HEK293 (cell line): Measurements from ENCODE around the gene PRR3.
A peak's percentile ranks its signal among the peaks of the same experiment; 100 is the strongest.

Source experiments
- CTCF ChIA-PET: fragments of 350-600 bp; formaldehyde crosslinking; extraction: SDS; loops from one replicate; lab custom pipeline; 2021; ENCODE audit warnings: antibody characterized with exemption; lab: Yijun Ruan, JAX
- POLR2A ChIA-PET: fragments of 300-600 bp; formaldehyde crosslinking; extraction: SDS; loops from one replicate; lab custom pipeline; 2020; ENCODE audit warnings: antibody characterized with exemption, inconsistent platforms; lab: Yijun Ruan, JAX
- H3K27ac ChIP-seq: fragments of 200-500 bp; sonication (Bioruptor generic); 2 replicates; pipeline ENCODE4 v1.5.1; 2014; ENCODE audit warnings: low read depth, low read length, control low read depth, inconsistent platforms; ENCODE audit errors: extremely low read depth
- H3K36me3 ChIP-seq, 2 experiments: fragments of 200-500 bp in 1 of 2; sonication (Bioruptor generic) in 1 of 2; 1 replicate in 1 of 2; 2 replicates in 1 of 2; pipeline ENCODE4 v1.5.1; 2014 to 2017; ENCODE audit warnings: inconsistent platforms in 2 of 2, low read length in 2 of 2; ENCODE audit not compliant: control insufficient read depth in 2 of 2, insufficient read depth in 1 of 2
- H3K4me1 ChIP-seq: fragments of 200-500 bp; sonication (Bioruptor generic); 2 replicates; pipeline ENCODE4 v1.5.1; 2014; ENCODE audit warnings: mild to moderate bottlenecking, low read length, inconsistent platforms; ENCODE audit not compliant: control insufficient read depth, insufficient read depth
- H3K4me3 ChIP-seq: 2 replicates; pipeline ENCODE4 v1.5.1; 2011; ENCODE audit warnings: low read depth, mild to moderate bottlenecking, control low read depth, low read length, moderate library complexity
- H3K9me3 ChIP-seq: fragments of 200-500 bp; sonication (Bioruptor generic); 2 replicates; pipeline ENCODE4 v1.5.1; 2014; ENCODE audit warnings: low read depth, low read length, inconsistent platforms; ENCODE audit not compliant: control insufficient read depth, insufficient read depth
- GLIS1 ChIP-seq: fragments of 450-650 bp; formaldehyde crosslinking; IDR thresholded peaks from 2 replicates; pipeline ENCODE4 v1.5.1; 2016; ENCODE audit warnings: missing biosample characterization, missing genetic modification characterization
- IKZF3 ChIP-seq: fragments of 450-650 bp; IDR thresholded peaks from 2 replicates; pipeline ENCODE4 v1.5.0; 2018; ENCODE audit warnings: missing biosample characterization, mild to moderate bottlenecking, missing genetic modification characterization, moderate library complexity
- KLF10 ChIP-seq: fragments of 450-650 bp; IDR thresholded peaks from 2 replicates; pipeline ENCODE4 v1.5.1; 2018; ENCODE audit warnings: missing biosample characterization, mild to moderate bottlenecking, missing genetic modification characterization
- TCF7L2 ChIP-seq: IDR thresholded peaks from 2 replicates; pipeline ENCODE4 v1.6.1; 2011; ENCODE audit warnings: low read depth, mild to moderate bottlenecking, inconsistent platforms, low read length, moderate library complexity, borderline replicate concordance
- ZBTB48 ChIP-seq: fragments of 450-650 bp; formaldehyde crosslinking; IDR thresholded peaks from 2 replicates; pipeline ENCODE4 v1.5.1; 2016; ENCODE audit warnings: missing biosample characterization, missing genetic modification characterization
- ZFP37 ChIP-seq: fragments of 450-650 bp; formaldehyde crosslinking; IDR thresholded peaks from 2 replicates; pipeline ENCODE4 v1.5.1; 2016; ENCODE audit warnings: missing biosample characterization, missing genetic modification characterization
- ZNF133 ChIP-seq: fragments of 450-650 bp; formaldehyde crosslinking; IDR thresholded peaks from 2 replicates; pipeline ENCODE4 v1.5.1; 2016; ENCODE audit warnings: missing biosample characterization, missing genetic modification characterization
- ZNF146 ChIP-seq: fragments of 450-650 bp; formaldehyde crosslinking; IDR thresholded peaks from 2 replicates; pipeline ENCODE4 v1.5.1; 2016; ENCODE audit warnings: missing biosample characterization, missing genetic modification characterization
- ZNF23 ChIP-seq: fragments of 450-650 bp; formaldehyde crosslinking; IDR thresholded peaks from 2 replicates; pipeline ENCODE4 v1.5.1; 2016; ENCODE audit warnings: missing biosample characterization, missing genetic modification characterization, borderline replicate concordance
- ZNF433 ChIP-seq: fragments of 450-650 bp; formaldehyde crosslinking; IDR thresholded peaks from 2 replicates; pipeline ENCODE4 v1.5.1; 2016; ENCODE audit warnings: missing biosample characterization, missing genetic modification characterization, low read depth
- ZNF514 ChIP-seq: fragments of 450-650 bp; formaldehyde crosslinking; IDR thresholded peaks from 2 replicates; pipeline ENCODE4 v1.5.1; 2016; ENCODE audit warnings: missing biosample characterization, missing genetic modification characterization
- ZNF548 ChIP-seq: fragments of 450-650 bp; formaldehyde crosslinking; IDR thresholded peaks from 2 replicates; pipeline ENCODE4 v1.5.1; 2016; ENCODE audit warnings: missing biosample characterization, missing genetic modification characterization
- ZNF600 ChIP-seq: fragments of 450-650 bp; formaldehyde crosslinking; IDR thresholded peaks from 2 replicates; pipeline ENCODE4 v1.5.1; 2016; ENCODE audit warnings: missing biosample characterization, missing genetic modification characterization
- ZNF610 ChIP-seq: fragments of 450-650 bp; formaldehyde crosslinking; IDR thresholded peaks from 2 replicates; pipeline ENCODE4 v1.5.1; 2016; ENCODE audit warnings: missing biosample characterization, missing genetic modification characterization, borderline replicate concordance
- ZSCAN23 ChIP-seq: fragments of 450-650 bp; formaldehyde crosslinking; IDR thresholded peaks from 2 replicates; pipeline ENCODE4 v1.5.1; 2016; ENCODE audit warnings: missing biosample characterization, missing genetic modification characterization
- TF ChIP-seq, protein P1 (sequence below): fragments of 450-650 bp; formaldehyde crosslinking; IDR thresholded peaks from 2 replicates; pipeline ENCODE4 v1.5.1; 2016; ENCODE audit warnings: missing biosample characterization, missing genetic modification characterization
- TF ChIP-seq, protein P2 (sequence below): fragments of 450-650 bp; formaldehyde crosslinking; IDR thresholded peaks from 2 replicates; pipeline ENCODE4 v1.5.1; 2016; ENCODE audit warnings: missing biosample characterization, missing genetic modification characterization
- TF ChIP-seq, protein P3 (sequence below): fragments of 450-650 bp; formaldehyde crosslinking; IDR thresholded peaks from 2 replicates; pipeline ENCODE4 v1.5.0; 2017; ENCODE audit warnings: missing biosample characterization, missing genetic modification characterization, borderline replicate concordance
- TF ChIP-seq, protein P4 (sequence below): fragments of 450-650 bp; formaldehyde crosslinking; IDR thresholded peaks from 2 replicates; pipeline ENCODE4 v1.5.1; 2016; ENCODE audit warnings: missing biosample characterization, missing genetic modification characterization, low read depth
- TF ChIP-seq, protein P5 (sequence below): fragments of 450-650 bp; formaldehyde crosslinking; IDR thresholded peaks from 2 replicates; pipeline ENCODE4 v1.5.1; 2016; ENCODE audit warnings: missing biosample characterization, missing genetic modification characterization

Gene PRR3

DNA sequence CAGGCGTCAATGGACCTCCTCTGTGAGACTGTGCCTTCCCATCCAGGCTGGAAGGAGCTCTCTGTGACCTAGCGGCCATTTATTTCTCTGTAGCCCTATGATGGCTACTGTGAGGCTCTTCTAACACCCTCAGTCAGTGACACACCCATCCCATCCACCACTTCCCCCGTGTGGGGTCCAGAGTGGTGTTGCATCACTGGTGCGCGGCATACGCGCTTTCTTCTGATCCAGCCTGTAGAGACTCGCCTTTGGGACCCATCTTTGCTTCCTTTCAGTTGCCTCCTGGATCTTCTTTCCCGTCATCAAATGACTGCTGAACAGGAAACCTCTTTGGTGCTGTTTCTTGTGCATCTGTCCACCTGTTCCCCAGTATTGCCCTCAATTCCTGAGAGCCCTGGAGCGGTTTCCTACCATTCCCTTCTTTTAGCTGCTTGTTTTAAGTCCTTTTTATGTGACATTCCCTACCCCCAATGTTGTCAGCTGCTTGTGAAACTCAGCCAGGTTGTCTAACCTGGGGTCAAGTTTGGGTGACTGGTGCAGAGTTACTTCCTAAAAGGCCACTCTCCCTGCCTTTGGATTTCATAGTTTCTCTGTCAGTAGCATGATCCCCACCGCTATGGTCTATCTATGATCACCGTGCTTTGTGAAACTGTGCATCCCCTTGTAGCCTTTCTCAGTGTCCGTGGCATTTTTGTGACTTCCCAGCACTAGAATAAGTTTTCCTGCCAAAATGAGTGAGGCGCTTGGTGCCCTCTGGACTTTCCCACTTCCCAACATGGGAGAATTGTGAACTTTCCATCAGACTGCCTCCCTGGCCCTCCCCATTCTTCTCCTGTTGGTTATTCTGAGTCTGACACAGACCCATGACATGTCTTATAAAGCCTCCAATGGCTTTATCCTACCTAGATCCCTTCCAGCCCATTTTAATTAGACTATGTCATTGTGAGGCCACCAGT lies 5.7 kb downstream of the PRR3 start:
- H3K4me3 ChIP-seq, result no peak overlapping the region
- TF ChIP-seq GLIS1 (tag by site-specific recombination) (no peak), ZNF548 (tag by site-specific recombination) (no peak), ZBTB48 (tag by site-specific recombination) (no peak), ZNF133 (tag by site-specific recombination) (no peak), ZNF610 (tag by site-specific recombination) (no peak), ZFP37 (no peak)
- TF ChIP-seq, protein P1, sequence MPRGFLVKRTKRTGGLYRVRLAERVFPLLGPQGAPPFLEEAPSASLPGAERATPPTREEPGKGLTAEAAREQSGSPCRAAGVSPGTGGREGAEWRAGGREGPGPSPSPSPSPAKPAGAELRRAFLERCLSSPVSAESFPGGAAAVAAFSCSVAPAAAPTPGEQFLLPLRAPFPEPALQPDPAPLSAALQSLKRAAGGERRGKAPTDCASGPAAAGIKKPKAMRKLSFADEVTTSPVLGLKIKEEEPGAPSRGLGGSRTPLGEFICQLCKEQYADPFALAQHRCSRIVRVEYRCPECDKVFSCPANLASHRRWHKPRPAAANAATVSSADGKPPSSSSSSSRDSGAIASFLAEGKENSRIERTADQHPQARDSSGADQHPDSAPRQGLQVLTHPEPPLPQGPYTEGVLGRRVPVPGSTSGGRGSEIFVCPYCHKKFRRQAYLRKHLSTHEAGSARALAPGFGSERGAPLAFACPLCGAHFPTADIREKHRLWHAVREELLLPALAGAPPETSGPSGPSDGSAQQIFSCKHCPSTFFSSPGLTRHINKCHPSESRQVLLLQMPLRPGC (tag by site-specific recombination), result no peak
- no peak overlapping the region for H3K27ac ChIP-seq
- 0 out of 2 replicates have a peak, but pooled peaks cover 3% of the 10 kb centered on the region for H3K4me1 ChIP-seq
- H3K9me3 ChIP-seq, result no peaks in the 10 kb centered on the region
- ChIA-PET POLR2A (interaction anchor here (0.9 to 2.1 kb wide), 2 partner anchors 8 to 75 kb away, joined by 3 to 8 read pairs; partner anchors contain the start of gene ABCF1), CTCF (interaction anchor here (0.6 to 1.0 kb wide), 3 partner anchors 18 to 466 kb away, joined by 3 to 4 read pairs (median 4); no protein-coding TSS in a partner anchor)
- H3K36me3 ChIP-seq, result peaks cover 10 to 36% of the 10 kb centered on the region in 2 experiments; a peak in 2 of 3 replicates

DNA sequence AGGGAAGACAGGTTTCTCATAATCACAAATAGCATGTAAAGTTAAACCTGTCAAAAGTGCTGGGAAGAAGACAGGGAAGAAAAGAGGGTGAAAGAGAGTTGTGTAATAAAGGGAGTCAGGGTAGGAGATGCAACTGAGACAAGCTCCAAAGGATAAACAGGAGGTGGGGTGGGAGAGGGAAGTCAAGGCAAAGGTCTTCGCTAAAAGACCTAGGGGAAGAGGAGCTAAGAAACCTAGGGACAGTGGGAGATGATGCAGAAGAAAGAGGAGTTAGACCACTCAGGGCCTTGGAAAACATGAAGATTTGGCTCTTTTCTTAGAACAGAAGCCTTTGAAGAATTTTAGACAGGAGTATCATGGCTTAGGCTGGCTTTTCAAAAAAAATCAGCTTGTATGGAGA lies 7.0 kb downstream of the PRR3 start:
- H3K9me3 ChIP-seq, result no peaks in the 10 kb centered on the region
- CTCF ChIA-PET, result interaction anchor here (0.8 to 4.1 kb wide), 3 partner anchors 13 to 23 kb away, joined by 3 to 29 read pairs (median 16); no protein-coding TSS in a partner anchor

More for the DNA sequence above, 7.0 kb downstream of the PRR3 start:
- 0 out of 2 replicates have a peak overlapping the region, but pooled peaks have one; percentile 7 for H3K27ac ChIP-seq
- no peak for TF ChIP-seq TCF7L2
- TF ChIP-seq, protein P2, sequence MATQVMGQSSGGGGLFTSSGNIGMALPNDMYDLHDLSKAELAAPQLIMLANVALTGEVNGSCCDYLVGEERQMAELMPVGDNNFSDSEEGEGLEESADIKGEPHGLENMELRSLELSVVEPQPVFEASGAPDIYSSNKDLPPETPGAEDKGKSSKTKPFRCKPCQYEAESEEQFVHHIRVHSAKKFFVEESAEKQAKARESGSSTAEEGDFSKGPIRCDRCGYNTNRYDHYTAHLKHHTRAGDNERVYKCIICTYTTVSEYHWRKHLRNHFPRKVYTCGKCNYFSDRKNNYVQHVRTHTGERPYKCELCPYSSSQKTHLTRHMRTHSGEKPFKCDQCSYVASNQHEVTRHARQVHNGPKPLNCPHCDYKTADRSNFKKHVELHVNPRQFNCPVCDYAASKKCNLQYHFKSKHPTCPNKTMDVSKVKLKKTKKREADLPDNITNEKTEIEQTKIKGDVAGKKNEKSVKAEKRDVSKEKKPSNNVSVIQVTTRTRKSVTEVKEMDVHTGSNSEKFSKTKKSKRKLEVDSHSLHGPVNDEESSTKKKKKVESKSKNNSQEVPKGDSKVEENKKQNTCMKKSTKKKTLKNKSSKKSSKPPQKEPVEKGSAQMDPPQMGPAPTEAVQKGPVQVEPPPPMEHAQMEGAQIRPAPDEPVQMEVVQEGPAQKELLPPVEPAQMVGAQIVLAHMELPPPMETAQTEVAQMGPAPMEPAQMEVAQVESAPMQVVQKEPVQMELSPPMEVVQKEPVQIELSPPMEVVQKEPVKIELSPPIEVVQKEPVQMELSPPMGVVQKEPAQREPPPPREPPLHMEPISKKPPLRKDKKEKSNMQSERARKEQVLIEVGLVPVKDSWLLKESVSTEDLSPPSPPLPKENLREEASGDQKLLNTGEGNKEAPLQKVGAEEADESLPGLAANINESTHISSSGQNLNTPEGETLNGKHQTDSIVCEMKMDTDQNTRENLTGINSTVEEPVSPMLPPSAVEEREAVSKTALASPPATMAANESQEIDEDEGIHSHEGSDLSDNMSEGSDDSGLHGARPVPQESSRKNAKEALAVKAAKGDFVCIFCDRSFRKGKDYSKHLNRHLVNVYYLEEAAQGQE, result no peak
- TF ChIP-seq IKZF3 (tag by site-specific recombination), result no peak
- TF ChIP-seq ZNF23 (tag by site-specific recombination), result no peak
- TF ChIP-seq, protein P3, sequence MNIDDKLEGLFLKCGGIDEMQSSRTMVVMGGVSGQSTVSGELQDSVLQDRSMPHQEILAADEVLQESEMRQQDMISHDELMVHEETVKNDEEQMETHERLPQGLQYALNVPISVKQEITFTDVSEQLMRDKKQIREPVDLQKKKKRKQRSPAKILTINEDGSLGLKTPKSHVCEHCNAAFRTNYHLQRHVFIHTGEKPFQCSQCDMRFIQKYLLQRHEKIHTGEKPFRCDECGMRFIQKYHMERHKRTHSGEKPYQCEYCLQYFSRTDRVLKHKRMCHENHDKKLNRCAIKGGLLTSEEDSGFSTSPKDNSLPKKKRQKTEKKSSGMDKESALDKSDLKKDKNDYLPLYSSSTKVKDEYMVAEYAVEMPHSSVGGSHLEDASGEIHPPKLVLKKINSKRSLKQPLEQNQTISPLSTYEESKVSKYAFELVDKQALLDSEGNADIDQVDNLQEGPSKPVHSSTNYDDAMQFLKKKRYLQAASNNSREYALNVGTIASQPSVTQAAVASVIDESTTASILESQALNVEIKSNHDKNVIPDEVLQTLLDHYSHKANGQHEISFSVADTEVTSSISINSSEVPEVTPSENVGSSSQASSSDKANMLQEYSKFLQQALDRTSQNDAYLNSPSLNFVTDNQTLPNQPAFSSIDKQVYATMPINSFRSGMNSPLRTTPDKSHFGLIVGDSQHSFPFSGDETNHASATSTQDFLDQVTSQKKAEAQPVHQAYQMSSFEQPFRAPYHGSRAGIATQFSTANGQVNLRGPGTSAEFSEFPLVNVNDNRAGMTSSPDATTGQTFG (tag by site-specific recombination), result no peak
- TF ChIP-seq ZNF146, result no peak
- TF ChIP-seq, protein P4, sequence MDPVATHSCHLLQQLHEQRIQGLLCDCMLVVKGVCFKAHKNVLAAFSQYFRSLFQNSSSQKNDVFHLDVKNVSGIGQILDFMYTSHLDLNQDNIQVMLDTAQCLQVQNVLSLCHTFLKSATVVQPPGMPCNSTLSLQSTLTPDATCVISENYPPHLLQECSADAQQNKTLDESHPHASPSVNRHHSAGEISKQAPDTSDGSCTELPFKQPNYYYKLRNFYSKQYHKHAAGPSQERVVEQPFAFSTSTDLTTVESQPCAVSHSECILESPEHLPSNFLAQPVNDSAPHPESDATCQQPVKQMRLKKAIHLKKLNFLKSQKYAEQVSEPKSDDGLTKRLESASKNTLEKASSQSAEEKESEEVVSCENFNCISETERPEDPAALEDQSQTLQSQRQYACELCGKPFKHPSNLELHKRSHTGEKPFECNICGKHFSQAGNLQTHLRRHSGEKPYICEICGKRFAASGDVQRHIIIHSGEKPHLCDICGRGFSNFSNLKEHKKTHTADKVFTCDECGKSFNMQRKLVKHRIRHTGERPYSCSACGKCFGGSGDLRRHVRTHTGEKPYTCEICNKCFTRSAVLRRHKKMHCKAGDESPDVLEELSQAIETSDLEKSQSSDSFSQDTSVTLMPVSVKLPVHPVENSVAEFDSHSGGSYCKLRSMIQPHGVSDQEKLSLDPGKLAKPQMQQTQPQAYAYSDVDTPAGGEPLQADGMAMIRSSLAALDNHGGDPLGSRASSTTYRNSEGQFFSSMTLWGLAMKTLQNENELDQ (tag by site-specific recombination), result no peak
- TF ChIP-seq ZSCAN23 (tag by site-specific recombination), result no peak
- no peak for TF ChIP-seq KLF10 (tag by site-specific recombination)
- TF ChIP-seq, protein P5, sequence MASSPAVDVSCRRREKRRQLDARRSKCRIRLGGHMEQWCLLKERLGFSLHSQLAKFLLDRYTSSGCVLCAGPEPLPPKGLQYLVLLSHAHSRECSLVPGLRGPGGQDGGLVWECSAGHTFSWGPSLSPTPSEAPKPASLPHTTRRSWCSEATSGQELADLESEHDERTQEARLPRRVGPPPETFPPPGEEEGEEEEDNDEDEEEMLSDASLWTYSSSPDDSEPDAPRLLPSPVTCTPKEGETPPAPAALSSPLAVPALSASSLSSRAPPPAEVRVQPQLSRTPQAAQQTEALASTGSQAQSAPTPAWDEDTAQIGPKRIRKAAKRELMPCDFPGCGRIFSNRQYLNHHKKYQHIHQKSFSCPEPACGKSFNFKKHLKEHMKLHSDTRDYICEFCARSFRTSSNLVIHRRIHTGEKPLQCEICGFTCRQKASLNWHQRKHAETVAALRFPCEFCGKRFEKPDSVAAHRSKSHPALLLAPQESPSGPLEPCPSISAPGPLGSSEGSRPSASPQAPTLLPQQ, result no peak
- no peak for TF ChIP-seq ZNF600
- TF ChIP-seq ZNF433 (tag by site-specific recombination), result no peak
- TF ChIP-seq ZNF514 (tag by site-specific recombination), result no peak
- TF ChIP-seq, all 188 proteins: peak for 0
- Histone ChIP-seq H3K36me3 (peaks cover 2 to 29% of the 10 kb centered on the region in 2 experiments; a peak in 2 of 3 replicates), H3K4me1 (no peaks in the 10 kb centered on the region), H3K4me3 (no peak overlapping the region)
- POLR2A ChIA-PET, result interaction anchor here (0.6 to 1.3 kb wide), 4 partner anchors 19 to 51 kb away, joined by 3 to 8 read pairs (median 4); no protein-coding TSS in a partner anchor
